ENCODE data around the gene INPP5A. TPM values are rescaled to one million over a fixed set of nuclear protein-coding genes. Genes with fewer than 3 reads are reported as not detected.

INPP5A gene
- polyA plus RNA-seq, 2 donors = 9.2 to 12.7 TPM

DNA sequence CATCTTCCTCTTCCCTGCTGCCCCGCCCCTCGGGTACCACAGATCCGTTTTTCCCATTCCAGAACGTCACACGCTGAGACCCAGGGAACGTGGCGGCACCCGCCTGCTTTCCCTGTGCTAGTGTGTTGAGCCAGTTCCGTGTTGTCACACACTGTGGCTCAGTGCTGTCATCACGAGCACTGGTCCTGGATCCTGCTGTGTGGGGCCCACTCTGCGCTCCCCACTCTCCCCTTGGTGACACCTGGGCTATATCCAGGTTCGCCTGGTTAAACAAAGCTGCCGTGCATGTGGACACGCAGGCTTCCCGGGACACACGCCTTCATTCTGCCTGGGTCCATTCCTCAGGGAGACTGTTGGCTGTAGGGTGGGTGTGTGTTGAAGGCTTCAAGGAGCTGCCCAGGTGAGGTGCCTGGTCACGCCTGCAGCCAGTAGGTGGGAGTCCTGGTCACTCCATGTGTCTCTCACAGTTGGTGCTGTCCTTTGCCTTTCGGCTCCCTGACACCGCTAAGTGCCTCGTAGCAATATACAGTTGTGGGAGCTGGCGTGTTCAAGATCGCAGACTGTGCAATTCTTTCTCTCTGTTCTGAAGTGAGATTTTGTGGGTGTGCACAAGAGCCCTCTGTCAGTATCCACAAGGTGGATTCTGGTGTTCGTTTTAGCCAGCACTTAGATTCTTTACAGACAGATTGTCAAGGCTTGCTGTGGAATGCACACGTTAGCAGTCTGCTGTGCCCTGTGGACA is 88.6 kb downstream of the INPP5A start:
- Histone ChIP-seq H3K9me3 (ENCODE audit: control insufficient read depth in 2 of 2, insufficient read depth in 1 of 2, low read depth in 1 of 2, low read length in 1 of 2) (no peaks in the 10 kb centered on the region), H3K4me1 (ENCODE audit: control insufficient read depth in 2 of 2, insufficient read depth in 2 of 2, low read length in 1 of 2) (peaks cover 13 to 16% of the 10 kb centered on the region in 2 donors), H3K4me3 (ENCODE audit: low read depth in 1 of 2, low read length in 2 of 2) (no peak overlapping the region), H3K36me3 (ENCODE audit: control insufficient read depth in 2 of 2, insufficient read depth in 2 of 2, low read length in 1 of 2) (no peaks in the 10 kb centered on the region), H3K27me3 (ENCODE audit: control insufficient read depth in 1 of 2, insufficient read depth in 2 of 2, low read length in 2 of 2) (no peaks in the 10 kb centered on the region), H3K27ac (ENCODE audit: low read depth in 2 of 2, low read length in 1 of 2) (peak overlapping the region in 1 of 2 donors; percentile 65)
- 82 to 86% methylated on average over 24 of the region's 24 CpGs for WGBS, 2 donors

- Histone ChIP-seq H3K27me3 (ENCODE audit: control insufficient read depth in 1 of 2, insufficient read depth in 2 of 2, low read length in 2 of 2) (no peaks in the 10 kb centered on the region), H3K4me3 (ENCODE audit: low read depth in 1 of 2, low read length in 2 of 2) (no peak overlapping the region), H3K4me1 (ENCODE audit: control insufficient read depth in 2 of 2, insufficient read depth in 2 of 2, low read length in 1 of 2) (peaks cover 13 to 18% of the 10 kb centered on the region in 2 donors), H3K36me3 (ENCODE audit: control insufficient read depth in 2 of 2, insufficient read depth in 2 of 2, low read length in 1 of 2) (no peaks in the 10 kb centered on the region), H3K9me3 (ENCODE audit: control insufficient read depth in 2 of 2, insufficient read depth in 1 of 2, low read depth in 1 of 2, low read length in 1 of 2) (no peaks in the 10 kb centered on the region), H3K27ac (ENCODE audit: low read depth in 2 of 2, low read length in 1 of 2) (peak overlapping the region; percentile 65 to 76)
- WGBS, 2 donors = 81 to 85% methylated on average over 36 of the region's 36 CpGs
These were observed 89.4 kb downstream of the INPP5A start for GRCh38 chr10:132626761-132627665.

DNA sequence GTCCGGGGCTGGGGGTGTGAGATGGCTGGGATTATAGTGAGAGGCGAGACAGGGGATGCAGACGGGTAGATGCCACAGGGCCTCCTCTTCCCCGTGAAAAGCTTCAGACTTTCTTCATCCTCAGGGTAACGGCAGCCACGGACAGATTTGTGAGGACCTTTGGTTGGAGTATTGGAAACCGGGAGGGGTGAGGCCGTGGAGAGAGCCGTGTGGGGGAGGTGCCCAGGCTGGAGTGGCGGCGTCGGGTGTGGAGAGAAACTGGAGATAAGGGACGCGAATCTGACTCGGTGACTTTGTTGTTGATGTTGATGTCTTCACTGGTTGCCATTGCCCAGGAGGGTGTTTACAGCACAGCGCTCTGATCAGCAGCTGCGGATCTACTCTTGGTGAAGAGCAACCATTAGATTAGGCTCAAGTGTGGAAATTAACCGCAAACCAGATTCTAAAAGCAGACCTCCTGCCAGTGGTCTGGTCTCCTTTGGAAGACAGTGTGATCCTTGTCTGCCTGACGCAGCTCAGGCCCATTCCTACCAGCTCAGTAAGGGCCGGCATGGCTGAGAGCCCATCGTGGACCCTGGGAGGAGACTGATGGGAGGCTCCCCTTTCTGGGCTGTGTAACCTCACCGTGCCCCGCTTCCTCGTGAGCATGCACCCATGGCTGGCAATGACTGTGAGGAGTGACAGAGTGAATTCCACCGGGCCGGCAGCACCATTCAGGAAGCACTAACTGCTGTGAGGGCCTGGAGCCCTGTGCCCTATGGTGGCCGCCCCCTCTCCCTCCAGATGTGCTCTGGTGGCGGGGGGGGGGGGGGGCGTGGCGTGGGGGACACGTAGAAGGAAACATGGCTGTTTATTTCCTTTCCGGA is 90.3 kb downstream of the INPP5A start:
- Histone ChIP-seq H3K36me3 (ENCODE audit: control insufficient read depth in 2 of 2, insufficient read depth in 2 of 2, low read length in 1 of 2) (no peaks in the 10 kb centered on the region), H3K27me3 (ENCODE audit: control insufficient read depth in 1 of 2, insufficient read depth in 2 of 2, low read length in 2 of 2) (no peaks in the 10 kb centered on the region), H3K9me3 (ENCODE audit: control insufficient read depth in 2 of 2, insufficient read depth in 1 of 2, low read depth in 1 of 2, low read length in 1 of 2) (no peaks in the 10 kb centered on the region), H3K4me3 (ENCODE audit: low read depth in 1 of 2, low read length in 2 of 2) (no peak overlapping the region), H3K4me1 (ENCODE audit: control insufficient read depth in 2 of 2, insufficient read depth in 2 of 2, low read length in 1 of 2) (peaks cover 16 to 20% of the 10 kb centered on the region in 2 donors), H3K27ac (ENCODE audit: low read depth in 2 of 2, low read length in 1 of 2) (peak overlapping the region; percentile 65 to 76)
- WGBS, 2 donors = 46 to 54% methylated on average over 31 of the region's 32 CpGs

DNA sequence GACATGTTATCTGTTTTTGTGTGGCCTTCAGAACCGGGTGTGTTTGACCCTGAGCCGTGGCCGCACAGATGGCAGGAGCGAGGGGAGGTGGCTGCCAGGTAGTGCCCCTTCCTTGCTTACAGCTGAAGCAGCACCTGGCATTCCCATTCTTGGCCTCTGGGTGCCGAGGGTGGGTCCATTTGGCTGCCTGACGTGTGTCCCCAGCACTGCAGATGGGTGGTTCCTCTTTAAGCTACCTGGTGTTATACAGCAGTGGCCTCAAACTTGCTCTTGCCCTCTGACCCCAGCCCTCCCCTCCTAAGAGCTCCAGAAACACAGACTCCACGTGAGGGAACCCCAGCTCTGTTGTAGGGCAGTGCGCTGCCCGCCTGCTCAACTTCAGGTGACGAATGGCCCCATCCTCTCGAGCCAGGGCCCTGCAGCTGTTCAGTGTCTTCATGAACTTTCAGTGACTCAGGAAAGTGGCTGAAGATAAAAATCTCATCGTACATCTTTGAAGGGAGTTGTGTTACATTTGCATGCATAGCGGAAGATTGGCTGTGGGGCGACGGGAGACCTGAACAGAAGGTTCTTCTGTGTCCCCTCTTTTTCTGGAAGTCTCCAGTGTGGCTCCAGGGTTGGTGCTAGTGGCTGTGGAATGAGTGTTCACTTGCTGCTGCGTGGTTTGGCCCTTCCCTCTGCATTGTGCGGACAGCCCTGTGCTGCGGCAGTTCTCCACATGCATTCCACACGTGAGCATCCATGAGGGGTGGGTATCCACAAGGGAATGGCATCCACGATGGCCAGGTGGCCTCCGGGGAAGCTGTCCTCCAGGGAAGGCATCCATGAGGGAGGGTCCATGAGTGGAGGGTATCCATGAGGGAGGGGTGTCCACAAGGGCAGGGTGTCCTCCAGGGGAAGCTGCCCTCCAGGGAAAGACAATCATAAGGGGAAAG is 91.6 kb downstream of the INPP5A start:
- Histone ChIP-seq H3K36me3 (ENCODE audit: control insufficient read depth in 2 of 2, insufficient read depth in 2 of 2, low read length in 1 of 2) (no peaks in the 10 kb centered on the region), H3K4me1 (ENCODE audit: control insufficient read depth in 2 of 2, insufficient read depth in 2 of 2, low read length in 1 of 2) (peaks cover 18 to 21% of the 10 kb centered on the region in 2 donors), H3K4me3 (ENCODE audit: low read depth in 1 of 2, low read length in 2 of 2) (no peak overlapping the region), H3K27ac (ENCODE audit: low read depth in 2 of 2, low read length in 1 of 2) (peak overlapping the region; percentile 41 to 90), H3K27me3 (ENCODE audit: control insufficient read depth in 1 of 2, insufficient read depth in 2 of 2, low read length in 2 of 2) (no peaks in the 10 kb centered on the region), H3K9me3 (ENCODE audit: control insufficient read depth in 2 of 2, insufficient read depth in 1 of 2, low read depth in 1 of 2, low read length in 1 of 2) (no peaks in the 10 kb centered on the region)
- WGBS, 2 donors = 75 to 86% methylated on average over 21 of the region's 21 CpGs

DNA sequence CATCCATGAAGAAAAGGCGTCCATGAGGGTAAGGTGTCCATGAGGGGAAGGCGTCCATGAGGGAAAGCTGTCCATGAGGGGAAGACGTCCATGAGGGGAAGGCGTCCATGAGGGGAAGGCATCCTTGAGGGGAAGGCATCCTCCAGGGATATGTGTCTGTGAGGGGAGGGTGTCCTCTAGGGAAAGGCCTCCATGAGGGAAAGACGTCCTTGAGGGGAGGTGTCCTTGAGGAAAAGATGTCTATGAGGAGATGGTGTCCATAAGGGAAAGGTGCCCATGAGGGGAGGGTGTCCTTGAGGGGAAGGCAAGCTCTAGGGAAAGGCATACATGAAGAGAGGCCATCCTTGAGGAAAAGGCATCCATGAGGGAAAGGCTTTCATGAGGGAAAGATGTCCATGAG is 92.6 kb downstream of the INPP5A start:
- 92 to 96% methylated on average over 5 of the region's 5 CpGs for WGBS, 2 donors
- Histone ChIP-seq H3K4me1 (ENCODE audit: control insufficient read depth in 2 of 2, insufficient read depth in 2 of 2, low read length in 1 of 2) (peaks cover 14 to 23% of the 10 kb centered on the region in 2 donors), H3K4me3 (ENCODE audit: low read depth in 1 of 2, low read length in 2 of 2) (no peak overlapping the region), H3K36me3 (ENCODE audit: control insufficient read depth in 2 of 2, insufficient read depth in 2 of 2, low read length in 1 of 2) (no peaks in the 10 kb centered on the region), H3K27me3 (ENCODE audit: control insufficient read depth in 1 of 2, insufficient read depth in 2 of 2, low read length in 2 of 2) (no peaks in the 10 kb centered on the region), H3K9me3 (ENCODE audit: control insufficient read depth in 2 of 2, insufficient read depth in 1 of 2, low read depth in 1 of 2, low read length in 1 of 2) (no peaks in the 10 kb centered on the region), H3K27ac (ENCODE audit: low read depth in 2 of 2, low read length in 1 of 2) (peak overlapping the region in 1 of 2 donors; percentile 90)

GRCh38 chr10:132630666-132631337 is 93.2 kb downstream of the INPP5A start:
- no peak overlapping the region for H3K4me3 ChIP-seq (ENCODE audit: low read depth in 1 of 2, low read length in 2 of 2)
- H3K27me3 ChIP-seq (ENCODE audit: control insufficient read depth in 1 of 2, insufficient read depth in 2 of 2, low read length in 2 of 2) = no peaks in the 10 kb centered on the region
- peaks cover 10 to 23% of the 10 kb centered on the region in 2 donors for H3K4me1 ChIP-seq (ENCODE audit: control insufficient read depth in 2 of 2, insufficient read depth in 2 of 2, low read length in 1 of 2)
- no peaks in the 10 kb centered on the region for H3K9me3 ChIP-seq (ENCODE audit: control insufficient read depth in 2 of 2, insufficient read depth in 1 of 2, low read depth in 1 of 2, low read length in 1 of 2)
- H3K27ac ChIP-seq (ENCODE audit: low read depth in 2 of 2, low read length in 1 of 2) = peak overlapping the region; percentile 79 to 90
- 84 to 86% methylated on average over 23 to 24 of the region's 24 CpGs for WGBS, 2 donors
- H3K36me3 ChIP-seq (ENCODE audit: control insufficient read depth in 2 of 2, insufficient read depth in 2 of 2, low read length in 1 of 2) = no peaks in the 10 kb centered on the region

DNA sequence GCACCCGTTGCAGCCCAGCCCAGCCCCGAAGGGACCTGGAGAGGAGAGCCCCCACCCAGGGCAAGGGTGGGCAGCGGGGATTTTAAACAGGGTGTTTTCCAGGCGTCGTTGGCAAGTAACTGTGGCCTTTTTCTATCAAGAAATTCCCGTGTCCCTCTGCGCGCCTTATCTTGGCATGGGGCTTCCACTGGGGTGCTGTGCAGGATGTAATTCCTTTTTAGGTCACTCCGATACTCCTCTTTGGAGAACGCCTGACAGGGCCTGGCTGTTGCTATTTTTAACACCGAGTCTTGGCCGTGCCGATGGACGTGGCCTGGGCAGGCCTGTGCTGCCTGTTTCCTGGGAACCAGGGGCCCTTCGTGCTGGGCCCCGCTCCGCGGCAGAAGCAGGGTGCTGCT is 93.8 kb downstream of the INPP5A start:
- H3K9me3 ChIP-seq (ENCODE audit: control insufficient read depth in 2 of 2, insufficient read depth in 1 of 2, low read depth in 1 of 2, low read length in 1 of 2) = no peaks in the 10 kb centered on the region
- peaks cover 10 to 23% of the 10 kb centered on the region in 2 donors for H3K4me1 ChIP-seq (ENCODE audit: control insufficient read depth in 2 of 2, insufficient read depth in 2 of 2, low read length in 1 of 2)
- peak overlapping the region; percentile 79 to 90 for H3K27ac ChIP-seq (ENCODE audit: low read depth in 2 of 2, low read length in 1 of 2)
- H3K27me3 ChIP-seq (ENCODE audit: control insufficient read depth in 1 of 2, insufficient read depth in 2 of 2, low read length in 2 of 2) = no peaks in the 10 kb centered on the region
- no peaks in the 10 kb centered on the region for H3K36me3 ChIP-seq (ENCODE audit: control insufficient read depth in 2 of 2, insufficient read depth in 2 of 2, low read length in 1 of 2)
- 35 to 46% methylated on average over 18 of the region's 18 CpGs for WGBS, 2 donors
- no peak overlapping the region for H3K4me3 ChIP-seq (ENCODE audit: low read depth in 1 of 2, low read length in 2 of 2)

GRCh38 chr10:132632091-132632561 is 94.5 kb downstream of the INPP5A start:
- no peak overlapping the region for H3K4me3 ChIP-seq (ENCODE audit: low read depth in 1 of 2, low read length in 2 of 2)
- H3K27me3 ChIP-seq (ENCODE audit: control insufficient read depth in 1 of 2, insufficient read depth in 2 of 2, low read length in 2 of 2) = no peaks in the 10 kb centered on the region
- 64 to 67% methylated on average over 13 of the region's 13 CpGs for WGBS, 2 donors
- H3K4me1 ChIP-seq (ENCODE audit: control insufficient read depth in 2 of 2, insufficient read depth in 2 of 2, low read length in 1 of 2) = peaks cover 10 to 23% of the 10 kb centered on the region in 2 donors
- H3K9me3 ChIP-seq (ENCODE audit: control insufficient read depth in 2 of 2, insufficient read depth in 1 of 2, low read depth in 1 of 2, low read length in 1 of 2) = no peaks in the 10 kb centered on the region
- no peaks in the 10 kb centered on the region for H3K36me3 ChIP-seq (ENCODE audit: control insufficient read depth in 2 of 2, insufficient read depth in 2 of 2, low read length in 1 of 2)
- H3K27ac ChIP-seq (ENCODE audit: low read depth in 2 of 2, low read length in 1 of 2) = peak overlapping the region; percentile 78 to 87

All from esophagus (tissue), 2 donors.